GM23338 (cell line): ENCODE measurements around the gene DMKN. TPM values are rescaled to one million over a fixed set of nuclear protein-coding genes. Genes with fewer than 3 reads are reported as not detected.

Experiments
- ATAC-seq: fragments of 200-7000 bp; cut with Tn5 transposase; 3 replicates; pipeline ENCODE4 v1.9.1; 2020
- DNase-seq: peaks from one replicate; pipeline ENCODE4 v3.0.0-alpha.2; 2015; ENCODE audit warnings: low spot score
- H2AFZ ChIP-seq: fragments of 200-600 bp; sonication (generic); 2 replicates; pipeline ENCODE4 v1.8.0; 2016; ENCODE audit warnings: antibody characterized with exemption, mild to moderate bottlenecking, moderate library complexity
- H3F3A ChIP-seq: fragments of 200-600 bp; sonication (generic); replicated peaks from 2 replicates; pipeline ENCODE4 v1.8.0; 2017; ENCODE audit warnings: antibody characterized with exemption, mixed run types, low read depth
- H3K27ac ChIP-seq: fragments of 200-600 bp; sonication (generic); 2 replicates; pipeline ENCODE4 v1.6.1; 2016; ENCODE audit warnings: low read depth
- H3K27me3 ChIP-seq: fragments of 200-600 bp; sonication (generic); 2 replicates; pipeline ENCODE4 v1.8.0; 2016; ENCODE audit warnings: mild to moderate bottlenecking, mixed run types, moderate library complexity; ENCODE audit not compliant: insufficient read depth
- H3K36me3 ChIP-seq: fragments of 200-600 bp; sonication (generic); 2 replicates; pipeline ENCODE4 v1.8.0; 2016; ENCODE audit warnings: mild to moderate bottlenecking; ENCODE audit not compliant: insufficient read depth
- H3K4me1 ChIP-seq: fragments of 200-600 bp; sonication (generic); 2 replicates; pipeline ENCODE4 v1.8.0; 2016; ENCODE audit warnings: mild to moderate bottlenecking, moderate library complexity; ENCODE audit not compliant: insufficient read depth
- H3K4me2 ChIP-seq: fragments of 200-600 bp; sonication (generic); 2 replicates; pipeline ENCODE4 v1.7.1; 2017; ENCODE audit warnings: mixed run types
- H3K4me3 ChIP-seq: fragments of 200-600 bp; sonication (generic); 2 replicates; pipeline ENCODE4 v1.6.1; 2016; ENCODE audit warnings: mixed run types
- H3K79me2 ChIP-seq: fragments of 200-600 bp; sonication (generic); replicated peaks from 2 replicates; pipeline ENCODE4 v1.8.0; 2017; ENCODE audit warnings: mild to moderate bottlenecking; ENCODE audit not compliant: insufficient read depth
- H3K9me2 ChIP-seq: fragments of 200-600 bp; sonication (generic); 2 replicates; pipeline ENCODE4 v1.8.0; 2017; ENCODE audit not compliant: insufficient read depth
- H4K20me1 ChIP-seq: fragments of 200-600 bp; sonication (generic); replicated peaks from 2 replicates; pipeline ENCODE4 v1.8.0; 2017; ENCODE audit warnings: mild to moderate bottlenecking; ENCODE audit not compliant: insufficient read depth
- H3K27ac Mint-ChIP-seq: 2 replicates; pipeline ENCODE4 v1.8.0; 2020; ENCODE audit warnings: inconsistent platforms, mild to moderate bottlenecking, moderate library complexity, mixed read lengths
- H3K27me3 Mint-ChIP-seq: 3 replicates; pipeline ENCODE4 v1.8.0; 2022; ENCODE audit warnings: low read depth, mild to moderate bottlenecking, moderate library complexity, mixed read lengths, inconsistent platforms; ENCODE audit not compliant: insufficient read depth, poor library complexity
- H3K36me3 Mint-ChIP-seq: 3 replicates; pipeline ENCODE4 v1.8.0; 2021; ENCODE audit warnings: low read depth, mild to moderate bottlenecking, inconsistent platforms, moderate library complexity, mixed read lengths
- H3K4me1 Mint-ChIP-seq: 3 replicates; pipeline ENCODE4 v1.8.0; 2020; ENCODE audit warnings: mild to moderate bottlenecking, inconsistent platforms, mixed read lengths
- H3K4me3 Mint-ChIP-seq: 3 replicates; pipeline ENCODE4 v1.8.0; 2021; ENCODE audit warnings: moderate library complexity, mild to moderate bottlenecking, inconsistent platforms, mixed read lengths
- H3K9me3 Mint-ChIP-seq: 3 replicates; pipeline ENCODE4 v1.8.0; 2020; ENCODE audit warnings: moderate library complexity, mild to moderate bottlenecking, inconsistent platforms, mixed read lengths
- ETS1 ChIP-seq: IDR thresholded peaks from 2 replicates; pipeline ENCODE4 v1.6.1; 2016; ENCODE audit warnings: antibody characterized with exemption
- EZH2phosphoT487 ChIP-seq: fragments of 200-600 bp; sonication (generic); IDR thresholded peaks from one replicate; pipeline ENCODE4 v1.8.1; 2018; ENCODE audit warnings: antibody characterized with exemption; ENCODE audit not compliant: unreplicated experiment
- JUNB ChIP-seq: IDR thresholded peaks from one replicate; pipeline ENCODE4 v1.6.1; 2016; ENCODE audit warnings: antibody characterized with exemption; ENCODE audit not compliant: unreplicated experiment
- NANOG ChIP-seq: IDR thresholded peaks from 2 replicates; pipeline ENCODE4 v1.6.1; 2016; ENCODE audit warnings: antibody characterized with exemption, borderline replicate concordance
- POLR2AphosphoS5 ChIP-seq: IDR thresholded peaks from 2 replicates; pipeline ENCODE4 v1.6.1; 2016; ENCODE audit warnings: antibody characterized with exemption, low read depth
- ZNF114 ChIP-seq: fragments of 250-450 bp; sonication (Bioruptor Pico); IDR thresholded peaks from 2 replicates; pipeline ENCODE4 v1.5.0; 2020; ENCODE audit warnings: mild to moderate bottlenecking, moderate library complexity
- ZNF462 ChIP-seq: fragments of 250-450 bp; sonication (Bioruptor Pico); IDR thresholded peaks from 2 replicates; pipeline ENCODE4 v1.5.0; 2020; ENCODE audit warnings: mild to moderate bottlenecking, moderate library complexity
- polyA plus RNA-seq: library from polyadenylated mRNA; unstranded; fragments of >200 nt; fragmentation: Nextera tagmentation; extraction: Ambion mirVana; gene quantifications from 2 replicates; pipeline ENCODE4 v1.2.1, GENCODE V29; 2016
- total RNA-seq: library from RNA; depleted of rRNA; stranded (reverse); fragments of >200 nt; shearing (Covaris generic); gene quantifications from 2 replicates; pipeline ENCODE4 v1.2.3, GENCODE V29; 2014
- TF ChIP-seq, protein P1 (sequence below), 2 experiments: fragments of 200-600 bp in 1 of 2; sonication (generic) in 1 of 2; conservative IDR thresholded peaks; 2 replicates each; pipeline versions ENCODE4 v1.5.1 to v1.6.1; 2016 to 2017; ENCODE audit warnings: antibody characterized with exemption in 2 of 2, low read depth in 2 of 2, mild to moderate bottlenecking in 2 of 2, moderate library complexity in 1 of 2

DMKN gene
- total and polyA plus RNA-seq, 2 experiments from 2014 or later: 259 to 569 TPM

DNA sequence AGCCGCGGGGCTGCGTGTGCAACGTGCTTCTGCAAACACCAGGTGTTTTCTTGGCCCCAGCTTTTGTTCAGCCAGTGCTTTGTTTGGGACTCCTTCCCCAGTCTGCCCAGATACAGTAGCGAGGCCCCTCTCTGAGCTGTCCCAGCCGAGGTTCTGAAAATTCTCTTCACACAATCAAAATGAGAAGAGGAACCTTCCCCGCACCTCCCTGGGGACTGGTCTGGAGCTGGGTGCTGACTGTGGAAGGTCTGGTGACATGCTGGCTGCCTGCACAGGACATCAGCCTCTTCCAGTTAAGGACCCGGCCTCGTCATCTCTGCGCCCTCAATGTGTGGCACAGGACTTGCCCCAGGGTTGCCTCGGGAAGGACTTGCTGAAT lies 45.8 kb upstream of the DMKN start (continued):
- no peak for TF ChIP-seq ZNF462 (CRISPR knock-in tag)
- TF ChIP-seq, protein P1, sequence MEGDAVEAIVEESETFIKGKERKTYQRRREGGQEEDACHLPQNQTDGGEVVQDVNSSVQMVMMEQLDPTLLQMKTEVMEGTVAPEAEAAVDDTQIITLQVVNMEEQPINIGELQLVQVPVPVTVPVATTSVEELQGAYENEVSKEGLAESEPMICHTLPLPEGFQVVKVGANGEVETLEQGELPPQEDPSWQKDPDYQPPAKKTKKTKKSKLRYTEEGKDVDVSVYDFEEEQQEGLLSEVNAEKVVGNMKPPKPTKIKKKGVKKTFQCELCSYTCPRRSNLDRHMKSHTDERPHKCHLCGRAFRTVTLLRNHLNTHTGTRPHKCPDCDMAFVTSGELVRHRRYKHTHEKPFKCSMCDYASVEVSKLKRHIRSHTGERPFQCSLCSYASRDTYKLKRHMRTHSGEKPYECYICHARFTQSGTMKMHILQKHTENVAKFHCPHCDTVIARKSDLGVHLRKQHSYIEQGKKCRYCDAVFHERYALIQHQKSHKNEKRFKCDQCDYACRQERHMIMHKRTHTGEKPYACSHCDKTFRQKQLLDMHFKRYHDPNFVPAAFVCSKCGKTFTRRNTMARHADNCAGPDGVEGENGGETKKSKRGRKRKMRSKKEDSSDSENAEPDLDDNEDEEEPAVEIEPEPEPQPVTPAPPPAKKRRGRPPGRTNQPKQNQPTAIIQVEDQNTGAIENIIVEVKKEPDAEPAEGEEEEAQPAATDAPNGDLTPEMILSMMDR (conservative IDR thresholded peaks at IDR 0.05; ENCODE audit: low read depth in 2 of 2): no peak

- Histone ChIP-seq H3K4me2 (peak overlapping the region; percentile 84), H3K79me2 (no peaks in the 10 kb centered on the region), H2AFZ (no peak overlapping the region), H3K36me3 (no peaks in the 10 kb centered on the region), H3F3A (peaks cover 11% of the 10 kb centered on the region; the same call in 1 of the 2 replicates), H3K4me1 (peaks cover 8% of the 10 kb centered on the region; the same call in 1 of the 2 replicates), H4K20me1 (no peaks in the 10 kb centered on the region), H3K9me2 (no peaks in the 10 kb centered on the region), H3K27me3 (peaks cover 10% of the 10 kb centered on the region), H3K27ac (no peak overlapping the region), H3K4me3 (peak overlapping the region; percentile 79)
- Mint-ChIP-seq H3K4me3 (peak overlapping the region; percentile 85), H3K27me3 (peaks cover 26% of the 10 kb centered on the region), H3K9me3 (no peaks in the 10 kb centered on the region; the same call in 1 of the 3 replicates), H3K36me3 (no peaks in the 10 kb centered on the region; the same call in 2 of the 3 replicates), H3K4me1 (peaks cover 12% of the 10 kb centered on the region), H3K27ac (no peak overlapping the region)
- DNase-seq (no peak), ATAC-seq (peak; percentile 23)
- TF ChIP-seq, protein P1 (conservative IDR thresholded peaks at IDR 0.05; ENCODE audit: low read depth in 2 of 2): no peak
- TF ChIP-seq NANOG (no peak), EZH2phosphoT487 (no peak), JUNB (no peak), ZNF114 (CRISPR knock-in tag) (no peak), ETS1 (no peak), POLR2AphosphoS5 (no peak)
These were observed 45.2 kb upstream of the DMKN start for GRCh38 chr19:35558400-35559280.
